Mammary epithelial cell (primary cell): Measurements from ENCODE around the gene CCDC66.

Experiments used
- CTCF ChIP-seq, 2 donors: IDR thresholded peaks in 1 of 2; conservative IDR thresholded peaks in 1 of 2; 2 replicates each; pipeline ENCODE4 v1.5.1; 2011 to 2012; ENCODE audit warnings: inconsistent platforms in 2 of 2, low read length in 2 of 2, mild to moderate bottlenecking in 2 of 2, control low read depth in 1 of 2, low read depth in 1 of 2; ENCODE audit not compliant: insufficient read depth in 1 of 2; ENCODE audit errors: extremely low read depth in 1 of 2
- EZH2 ChIP-seq: IDR thresholded peaks from 2 replicates; pipeline ENCODE4 v1.6.1; 2012; ENCODE audit warnings: low read length, inconsistent platforms, borderline replicate concordance

- TF ChIP-seq CTCF (conservative IDR thresholded peaks at IDR 0.05 in 1 of 2, IDR thresholded peaks at IDR 0.05 in 1 of 2; ENCODE audit: extremely low read depth in 1 of 2, insufficient read depth in 1 of 2, low read depth in 1 of 2, low read length in 2 of 2) (no peak), EZH2 (no peak)
These were observed 88.4 kb downstream of the CCDC66 start for GRCh38 chr3:56645407-56645806.
